ENCODE data around the gene PSD2.

PSD2 gene

GRCh38 chr5:139835656-139836055 lies 40.0 kb downstream of the PSD2 start:
- DNase-seq = no peak

- DNase-seq = no peak
Measured at GRCh38 chr5:139836469-139837208, 41.0 kb downstream of the PSD2 start.

GRCh38 chr5:139837711-139838380 lies 42.2 kb downstream of the PSD2 start:
- DNase-seq = no peak

- DNase-seq = no peak
Measured at GRCh38 chr5:139838381-139839197, 43.0 kb downstream of the PSD2 start.

GRCh38 chr5:139839232-139839815 lies 43.7 kb downstream of the PSD2 start:
- DNase-seq = no peak

- DNase-seq = no peak
Measured at GRCh38 chr5:139839918-139840317, 44.3 kb downstream of the PSD2 start.

GRCh38 chr5:139841549-139841948 lies 45.9 kb downstream of the PSD2 start:
- DNase-seq = no peak

- DNase-seq = no peak
Measured at GRCh38 chr5:139842321-139842720, 46.7 kb downstream of the PSD2 start.

- DNase-seq = no peak
Measured at GRCh38 chr5:139843991-139844390, 48.4 kb downstream of the PSD2 start.

GRCh38 chr5:139844472-139845145 lies 49.0 kb downstream of the PSD2 start:
- peak in 41 of 51 donors; percentile 20 to 84 (median 62) for DNase-seq

- DNase-seq = peak in 29 of 51 donors; percentile 10 to 72 (median 40)
Measured at GRCh38 chr5:139845846-139846681, 50.5 kb downstream of the PSD2 start.

- DNase-seq = no peak
Measured at GRCh38 chr5:139847091-139847490, 51.5 kb downstream of the PSD2 start.

- DNase-seq = peak in 40 of 51 donors; percentile 14 to 75 (median 57)
Measured at GRCh38 chr5:139847790-139848507, 52.3 kb downstream of the PSD2 start.

GRCh38 chr5:139848508-139849100 lies 53.0 kb downstream of the PSD2 start:
- peak in 8 of 51 donors; percentile 16 to 60 (median 49) for DNase-seq

GRCh38 chr5:139849501-139849900 lies 53.9 kb downstream of the PSD2 start:
- no peak for DNase-seq

GRCh38 chr5:139849942-139850341 lies 54.3 kb downstream of the PSD2 start:
- DNase-seq = no peak

GRCh38 chr5:139850423-139851016 lies 54.9 kb downstream of the PSD2 start:
- DNase-seq = no peak

- DNase-seq = no peak
Measured at GRCh38 chr5:139851558-139851957, 56.0 kb downstream of the PSD2 start.

- DNase-seq = no peak
Measured at GRCh38 chr5:139852696-139853095, 57.1 kb downstream of the PSD2 start.

All from hypothalamus (tissue), 51 donors.